Smooth muscle cell (in vitro differentiated cells): Measurements from ENCODE around the gene CNTNAP5. TPM values are rescaled to one million over a fixed set of nuclear protein-coding genes. Genes with fewer than 3 reads are reported as not detected.
A peak's percentile ranks its signal among the peaks of the same experiment; 100 is the strongest.

Experiments
- DNase-seq: peaks from one replicate; lab custom pipeline; 2025; ENCODE audit not compliant: unreplicated experiment; lab: John Stamatoyannopoulos, UW
- H2AFZ ChIP-seq: fragments of 200-600 bp; sonication (generic); 2 replicates; pipeline ENCODE4 v1.6.0; 2016; ENCODE audit warnings: antibody characterized with exemption, low read depth, mild to moderate bottlenecking
- H3F3A ChIP-seq: fragments of 200-600 bp; sonication (generic); 2 replicates; pipeline ENCODE4 v1.6.0; 2017; ENCODE audit warnings: antibody characterized with exemption, low read depth
- H3K27ac ChIP-seq: fragments of 200-600 bp; sonication (generic); 2 replicates; pipeline ENCODE4 v1.5.1; 2016; ENCODE audit warnings: low read depth, mild to moderate bottlenecking
- H3K27me3 ChIP-seq: fragments of 200-600 bp; sonication (generic); 2 replicates; pipeline ENCODE4 v1.6.1; 2016; ENCODE audit warnings: low read depth, mild to moderate bottlenecking
- H3K36me3 ChIP-seq: fragments of 200-600 bp; sonication (generic); 2 replicates; pipeline ENCODE4 v1.5.1; 2016; ENCODE audit warnings: low read depth
- H3K4me1 ChIP-seq: fragments of 200-600 bp; sonication (generic); 2 replicates; pipeline ENCODE4 v1.5.1; 2016; ENCODE audit warnings: low read depth
- H3K4me2 ChIP-seq: fragments of 200-600 bp; sonication (generic); 2 replicates; pipeline ENCODE4 v1.6.0; 2016; ENCODE audit warnings: mild to moderate bottlenecking
- H3K4me3 ChIP-seq: fragments of 200-600 bp; sonication (generic); 2 replicates; pipeline ENCODE4 v1.5.1; 2016; ENCODE audit warnings: mild to moderate bottlenecking
- H3K79me2 ChIP-seq: fragments of 200-600 bp; sonication (generic); 2 replicates; pipeline ENCODE4 v1.6.0; 2016; ENCODE audit warnings: low read depth, mild to moderate bottlenecking
- H3K9ac ChIP-seq: fragments of 200-600 bp; sonication (generic); 2 replicates; pipeline ENCODE4 v1.6.0; 2016; ENCODE audit warnings: low read depth
- H3K9me3 ChIP-seq: fragments of 200-600 bp; sonication (generic); replicated peaks from 2 replicates; pipeline ENCODE4 v1.5.1; 2016; ENCODE audit warnings: low read depth
- H4K20me1 ChIP-seq: fragments of 200-600 bp; sonication (generic); 2 replicates; pipeline ENCODE4 v1.6.0; 2016; ENCODE audit warnings: low read depth
- WGBS: methylation state at CpG from one replicate; pipeline ENCODE4 v1.1.7; 2016; ENCODE audit warnings: low lambda C conversion rate; 5-methylcytosine and 5-hydroxymethylcytosine counted together
- polyA plus RNA-seq: library from polyadenylated mRNA; unstranded; fragments of >200 nt; fragmentation: Nextera tagmentation; extraction: Ambion mirVana; gene quantifications from 2 replicates; pipeline ENCODE4 v1.2.1, GENCODE V29; 2016
- total RNA-seq: library from RNA; depleted of rRNA; stranded (reverse); fragments of >200 nt; gene quantifications from 2 replicates; pipeline ENCODE4 v1.2.3, GENCODE V29; 2014
- TF ChIP-seq, protein P1 (sequence below): fragments of 200-600 bp; sonication (generic); IDR thresholded peaks from 2 replicates; pipeline ENCODE4 v1.5.1; 2017; ENCODE audit warnings: borderline replicate concordance, mild to moderate bottlenecking, antibody characterized with exemption; ENCODE audit not compliant: insufficient read depth, poor library complexity, severe bottlenecking

CNTNAP5 gene
- total and polyA plus RNA-seq, 2 experiments from 2014 or later: not detected

DNA sequence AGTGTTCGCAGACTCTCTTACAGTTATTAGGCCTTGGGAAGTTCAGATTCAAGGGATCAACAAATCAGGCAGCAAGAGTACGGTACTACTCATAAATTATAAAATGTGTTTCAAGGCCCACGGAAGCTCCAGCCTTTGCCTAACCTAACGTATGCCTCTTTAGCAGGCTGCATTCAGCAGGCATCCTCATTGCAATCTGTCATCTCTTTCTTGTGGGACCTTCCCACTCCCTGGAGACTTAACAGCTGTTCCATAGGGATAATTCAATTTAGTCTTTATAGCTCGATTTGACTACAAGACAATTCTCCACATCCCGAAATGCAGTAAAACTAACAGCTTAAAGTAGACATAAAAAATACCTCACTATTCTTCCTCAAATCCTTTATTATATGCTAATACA is 453.7 kb downstream of the CNTNAP5 start:
- no peak overlapping the region for H3K4me2 ChIP-seq
- no peaks in the 10 kb centered on the region for H4K20me1 ChIP-seq
- DNase-seq: no peak
- 94% methylated on average over 6 of the region's 6 CpGs for WGBS
- no peak overlapping the region for H3K9ac ChIP-seq
- no peaks in the 10 kb centered on the region for H3K79me2 ChIP-seq
- H2AFZ ChIP-seq: peak overlapping the region; percentile 41
- H3K9me3 ChIP-seq: no peaks in the 10 kb centered on the region
- H3K4me1 ChIP-seq: no peaks in the 10 kb centered on the region
- TF ChIP-seq, protein P1, sequence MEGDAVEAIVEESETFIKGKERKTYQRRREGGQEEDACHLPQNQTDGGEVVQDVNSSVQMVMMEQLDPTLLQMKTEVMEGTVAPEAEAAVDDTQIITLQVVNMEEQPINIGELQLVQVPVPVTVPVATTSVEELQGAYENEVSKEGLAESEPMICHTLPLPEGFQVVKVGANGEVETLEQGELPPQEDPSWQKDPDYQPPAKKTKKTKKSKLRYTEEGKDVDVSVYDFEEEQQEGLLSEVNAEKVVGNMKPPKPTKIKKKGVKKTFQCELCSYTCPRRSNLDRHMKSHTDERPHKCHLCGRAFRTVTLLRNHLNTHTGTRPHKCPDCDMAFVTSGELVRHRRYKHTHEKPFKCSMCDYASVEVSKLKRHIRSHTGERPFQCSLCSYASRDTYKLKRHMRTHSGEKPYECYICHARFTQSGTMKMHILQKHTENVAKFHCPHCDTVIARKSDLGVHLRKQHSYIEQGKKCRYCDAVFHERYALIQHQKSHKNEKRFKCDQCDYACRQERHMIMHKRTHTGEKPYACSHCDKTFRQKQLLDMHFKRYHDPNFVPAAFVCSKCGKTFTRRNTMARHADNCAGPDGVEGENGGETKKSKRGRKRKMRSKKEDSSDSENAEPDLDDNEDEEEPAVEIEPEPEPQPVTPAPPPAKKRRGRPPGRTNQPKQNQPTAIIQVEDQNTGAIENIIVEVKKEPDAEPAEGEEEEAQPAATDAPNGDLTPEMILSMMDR: no peak
- no peaks in the 10 kb centered on the region for H3K36me3 ChIP-seq
- H3F3A ChIP-seq: no peaks in the 10 kb centered on the region
- H3K27ac ChIP-seq: no peak overlapping the region
- H3K27me3 ChIP-seq: no peaks in the 10 kb centered on the region
- H3K4me3 ChIP-seq: no peak overlapping the region

DNA sequence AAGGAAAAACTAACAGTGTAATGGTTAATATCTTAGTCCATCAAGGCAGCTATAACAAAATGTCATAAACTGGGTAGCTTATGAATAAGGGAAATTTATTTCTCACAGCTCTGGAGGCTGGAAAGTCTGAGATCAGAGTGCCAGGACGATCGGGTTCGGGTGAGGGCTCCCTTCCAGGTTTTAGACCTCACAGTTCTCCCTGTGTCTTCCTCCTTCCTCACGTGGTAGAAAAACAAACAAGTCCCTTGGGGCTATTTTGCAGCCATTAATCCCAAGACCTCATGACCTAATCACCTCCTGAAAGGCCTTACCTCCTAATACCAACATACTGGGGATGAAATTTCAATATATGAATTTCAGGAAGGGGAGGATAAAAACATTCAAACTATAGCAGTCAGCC is 455.9 kb downstream of the CNTNAP5 start:
- Histone ChIP-seq H3K4me2 (no peak overlapping the region), H2AFZ (no peak overlapping the region), H3K36me3 (no peaks in the 10 kb centered on the region), H3K27me3 (no peaks in the 10 kb centered on the region), H4K20me1 (no peaks in the 10 kb centered on the region), H3K9me3 (no peaks in the 10 kb centered on the region), H3K9ac (no peak overlapping the region), H3K4me1 (no peaks in the 10 kb centered on the region), H3K4me3 (no peak overlapping the region), H3K79me2 (no peaks in the 10 kb centered on the region), H3K27ac (no peak overlapping the region), H3F3A (no peaks in the 10 kb centered on the region)
- 64% methylated on average over 4 of the region's 4 CpGs for WGBS
- no peak for DNase-seq
- TF ChIP-seq, protein P1: no peak

DNA sequence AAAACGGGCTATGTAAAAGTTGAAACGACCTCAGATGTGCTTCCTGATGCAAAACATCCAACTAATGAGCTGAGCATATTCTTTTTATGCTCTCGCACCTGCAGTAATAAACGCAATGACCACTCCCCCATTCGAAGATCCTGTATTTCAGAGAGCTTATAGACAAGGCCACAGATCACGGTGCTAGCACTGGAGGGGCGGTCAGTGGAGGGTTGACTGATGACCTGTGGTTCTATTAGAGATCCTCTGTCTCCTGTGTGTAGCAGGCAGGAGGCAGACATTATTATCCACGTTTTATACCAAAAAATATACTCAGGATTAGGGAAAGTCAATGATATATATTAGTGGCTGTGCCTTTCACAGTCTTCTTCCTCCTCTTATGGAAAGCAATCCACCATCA is 457.0 kb downstream of the CNTNAP5 start:
- no peaks in the 10 kb centered on the region for H3F3A ChIP-seq
- no peaks in the 10 kb centered on the region for H3K36me3 ChIP-seq
- no peaks in the 10 kb centered on the region for H3K9me3 ChIP-seq
- DNase-seq: no peak
- no peak overlapping the region for H3K4me2 ChIP-seq
- no peaks in the 10 kb centered on the region for H3K79me2 ChIP-seq
- H3K9ac ChIP-seq: no peak overlapping the region
- no peak overlapping the region for H3K27ac ChIP-seq
- TF ChIP-seq, protein P1: no peak
- no peaks in the 10 kb centered on the region for H3K4me1 ChIP-seq
- 86% methylated on average over 8 of the region's 8 CpGs for WGBS
- H3K4me3 ChIP-seq: no peak overlapping the region
- H2AFZ ChIP-seq: no peak overlapping the region
- H3K27me3 ChIP-seq: no peaks in the 10 kb centered on the region
- no peaks in the 10 kb centered on the region for H4K20me1 ChIP-seq

DNA sequence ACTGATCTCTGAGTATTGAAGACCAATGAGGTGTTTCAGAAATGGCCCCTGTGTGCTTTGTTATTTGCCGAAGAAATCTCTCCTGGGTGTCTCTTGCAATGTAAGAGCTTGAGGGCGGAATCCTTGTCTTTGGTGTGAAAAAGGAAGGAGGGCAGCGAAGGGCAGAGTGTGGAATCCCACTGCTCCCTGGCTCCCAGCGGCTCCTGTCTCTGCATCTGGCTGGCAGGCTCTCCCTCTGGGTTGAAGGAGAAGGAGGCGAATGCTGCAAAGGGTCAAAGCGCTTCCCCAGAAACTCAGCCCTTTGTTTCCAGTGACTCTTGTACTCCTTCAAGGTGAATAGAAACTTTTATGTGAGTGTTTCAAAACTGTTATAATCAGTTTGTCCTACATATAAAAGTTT is 457.5 kb downstream of the CNTNAP5 start:
- Histone ChIP-seq H3K4me2 (no peak overlapping the region), H3K27ac (no peak overlapping the region), H3F3A (no peaks in the 10 kb centered on the region), H3K36me3 (no peaks in the 10 kb centered on the region), H3K4me3 (no peak overlapping the region), H3K27me3 (no peaks in the 10 kb centered on the region), H3K9me3 (no peaks in the 10 kb centered on the region), H4K20me1 (no peaks in the 10 kb centered on the region), H3K9ac (no peak overlapping the region), H3K4me1 (no peaks in the 10 kb centered on the region), H3K79me2 (no peaks in the 10 kb centered on the region), H2AFZ (no peak overlapping the region)
- TF ChIP-seq, protein P1: no peak
- DNase-seq: no peak
- 76% methylated on average over 6 of the region's 6 CpGs for WGBS
